ENCODE data around the gene SPON1.

SPON1 gene

GRCh38 chr11:14036469-14036868 is 73.9 kb downstream of the SPON1 start:
- no peak overlapping the region for H3K27ac ChIP-seq (ENCODE audit: low read length)
- H4K20me1 ChIP-seq (ENCODE audit: insufficient read depth, low read length): no peaks in the 10 kb centered on the region
- no peaks in the 10 kb centered on the region for H3K9me3 ChIP-seq (replicated peaks; ENCODE audit: insufficient read depth, low read length)
- H3K9ac ChIP-seq (ENCODE audit: low read length): no peak overlapping the region
- H3K4me3 ChIP-seq (ENCODE audit: low read length): no peak overlapping the region
- no peak for TF ChIP-seq CTCF (IDR thresholded peaks at IDR 0.05; ENCODE audit: low read length)
- TF ChIP-seq EZH2 (optimal IDR thresholded peaks at IDR 0.05; ENCODE audit: low read depth, low read length): no peak
- TF ChIP-seq EZH2phosphoT487 (IDR thresholded peaks at IDR 0.05; ENCODE audit: low read length): no peak
- no peaks in the 10 kb centered on the region for H3K9me2 ChIP-seq (replicated peaks; ENCODE audit: insufficient read depth, low read length)
- H2AFZ ChIP-seq (ENCODE audit: low read length): no peak overlapping the region
- no peak for DNase-seq
- H3F3A ChIP-seq (ENCODE audit: insufficient read depth, low read length): no peaks in the 10 kb centered on the region
- H3K79me2 ChIP-seq (ENCODE audit: low read length): no peaks in the 10 kb centered on the region
- no peaks in the 10 kb centered on the region for H3K27me3 ChIP-seq (replicated peaks; ENCODE audit: insufficient read depth, low read length)
- H3K36me3 ChIP-seq (replicated peaks; ENCODE audit: insufficient read depth, low read length): no peaks in the 10 kb centered on the region
- H3K4me1 ChIP-seq (ENCODE audit: low read length): no peaks in the 10 kb centered on the region
- H3K4me2 ChIP-seq (ENCODE audit: low read depth, low read length): no peak overlapping the region

- no peaks in the 10 kb centered on the region for H3K4me1 ChIP-seq (ENCODE audit: low read length)
- no peak for DNase-seq
- no peaks in the 10 kb centered on the region for H3K79me2 ChIP-seq (ENCODE audit: low read length)
Observed at GRCh38 chr11:14041040-14041439, 78.5 kb downstream of the SPON1 start.

GRCh38 chr11:14041565-14041964 is 79.0 kb downstream of the SPON1 start:
- Histone ChIP-seq H3K4me2 (ENCODE audit: low read depth, low read length) (no peak overlapping the region), H3K27me3 (replicated peaks; ENCODE audit: insufficient read depth, low read length) (no peaks in the 10 kb centered on the region), H3K27ac (ENCODE audit: low read length) (no peak overlapping the region), H3K36me3 (replicated peaks; ENCODE audit: insufficient read depth, low read length) (no peaks in the 10 kb centered on the region), H3K4me3 (ENCODE audit: low read length) (no peak overlapping the region), H2AFZ (ENCODE audit: low read length) (no peak overlapping the region), H3K9me2 (replicated peaks; ENCODE audit: insufficient read depth, low read length) (no peaks in the 10 kb centered on the region), H3K9me3 (replicated peaks; ENCODE audit: insufficient read depth, low read length) (no peaks in the 10 kb centered on the region), H3K9ac (ENCODE audit: low read length) (no peak overlapping the region), H3K4me1 (ENCODE audit: low read length) (no peaks in the 10 kb centered on the region), H3K79me2 (ENCODE audit: low read length) (no peaks in the 10 kb centered on the region), H4K20me1 (ENCODE audit: insufficient read depth, low read length) (no peaks in the 10 kb centered on the region), H3F3A (ENCODE audit: insufficient read depth, low read length) (no peaks in the 10 kb centered on the region)
- no peak for TF ChIP-seq EZH2phosphoT487 (IDR thresholded peaks at IDR 0.05; ENCODE audit: low read length)
- no peak for TF ChIP-seq CTCF (IDR thresholded peaks at IDR 0.05; ENCODE audit: low read length)
- TF ChIP-seq EZH2 (optimal IDR thresholded peaks at IDR 0.05; ENCODE audit: low read depth, low read length): no peak
- no peak for DNase-seq

More at GRCh38 chr11:14041040-14041439, 78.5 kb downstream of the SPON1 start:
- Histone ChIP-seq H3K4me3 (ENCODE audit: low read length) (no peak overlapping the region), H3K27ac (ENCODE audit: low read length) (no peak overlapping the region), H3K9me3 (replicated peaks; ENCODE audit: insufficient read depth, low read length) (no peaks in the 10 kb centered on the region), H3F3A (ENCODE audit: insufficient read depth, low read length) (no peaks in the 10 kb centered on the region), H3K36me3 (replicated peaks; ENCODE audit: insufficient read depth, low read length) (no peaks in the 10 kb centered on the region), H2AFZ (ENCODE audit: low read length) (no peak overlapping the region), H4K20me1 (ENCODE audit: insufficient read depth, low read length) (no peaks in the 10 kb centered on the region), H3K9me2 (replicated peaks; ENCODE audit: insufficient read depth, low read length) (no peaks in the 10 kb centered on the region), H3K4me2 (ENCODE audit: low read depth, low read length) (no peak overlapping the region), H3K9ac (ENCODE audit: low read length) (no peak overlapping the region), H3K27me3 (replicated peaks; ENCODE audit: insufficient read depth, low read length) (no peaks in the 10 kb centered on the region)
- TF ChIP-seq EZH2 (optimal IDR thresholded peaks at IDR 0.05; ENCODE audit: low read depth, low read length) (no peak), CTCF (IDR thresholded peaks at IDR 0.05; ENCODE audit: low read length) (no peak), EZH2phosphoT487 (IDR thresholded peaks at IDR 0.05; ENCODE audit: low read length) (no peak)
